Activated CD4-positive, alpha-beta memory T cell treated with anti-CD3 and anti-CD28 coated beads for 36 hours (primary cell): ENCODE measurements around the gene CAMTA1. TPM values are rescaled to one million over a fixed set of nuclear protein-coding genes. Genes with fewer than 3 reads are reported as not detected.

Experiments
- CTCF ChIA-PET: fragments of 350-600 bp; sonication (Branson Sonifier 250); formaldehyde crosslinking; loops from one replicate; lab custom pipeline; 2021; ENCODE audit warnings: antibody characterized with exemption, inconsistent platforms; lab: Charles Lee
- POLR2A ChIA-PET: fragments of 350-600 bp; sonication (Branson Sonifier 250); formaldehyde crosslinking; loops from one replicate; lab custom pipeline; 2021; ENCODE audit warnings: antibody characterized with exemption; lab: Charles Lee
- DNase-seq: peaks from one replicate; pipeline ENCODE4 v3.0.0-alpha.2; 2020
- H3K27ac Mint-ChIP-seq: one replicate; pipeline ENCODE4 v1.8.0; 2021; ENCODE audit warnings: mixed read lengths
- H3K27me3 Mint-ChIP-seq: one replicate; pipeline ENCODE4 v1.8.0; 2021; ENCODE audit warnings: mixed read lengths
- H3K36me3 Mint-ChIP-seq: one replicate; pipeline ENCODE4 v1.8.0; 2021; ENCODE audit warnings: mixed read lengths
- H3K4me1 Mint-ChIP-seq: one replicate; pipeline ENCODE4 v1.8.0; 2021; ENCODE audit warnings: low read depth, mixed read lengths
- H3K4me3 Mint-ChIP-seq: one replicate; pipeline ENCODE4 v1.8.0; 2021; ENCODE audit warnings: mild to moderate bottlenecking, mixed read lengths
- H3K9me3 Mint-ChIP-seq: one replicate; pipeline ENCODE4 v1.8.0; 2021; ENCODE audit warnings: mixed read lengths
- intact Hi-C: fragments of 100-400 bp; cut with micrococcal nuclease; formaldehyde crosslinking; loops from one replicate; pipeline ENCODE4 v1.15.1; 2023
- total RNA-seq, 2 experiments: library from RNA; stranded (reverse); gene quantifications; one replicate each; pipeline ENCODE4 v1.2.3, GENCODE V29; 2021

The CAMTA1 gene
- total RNA-seq, 2 experiments from 2014 or later: 64.7 to 68.9 TPM

DNA sequence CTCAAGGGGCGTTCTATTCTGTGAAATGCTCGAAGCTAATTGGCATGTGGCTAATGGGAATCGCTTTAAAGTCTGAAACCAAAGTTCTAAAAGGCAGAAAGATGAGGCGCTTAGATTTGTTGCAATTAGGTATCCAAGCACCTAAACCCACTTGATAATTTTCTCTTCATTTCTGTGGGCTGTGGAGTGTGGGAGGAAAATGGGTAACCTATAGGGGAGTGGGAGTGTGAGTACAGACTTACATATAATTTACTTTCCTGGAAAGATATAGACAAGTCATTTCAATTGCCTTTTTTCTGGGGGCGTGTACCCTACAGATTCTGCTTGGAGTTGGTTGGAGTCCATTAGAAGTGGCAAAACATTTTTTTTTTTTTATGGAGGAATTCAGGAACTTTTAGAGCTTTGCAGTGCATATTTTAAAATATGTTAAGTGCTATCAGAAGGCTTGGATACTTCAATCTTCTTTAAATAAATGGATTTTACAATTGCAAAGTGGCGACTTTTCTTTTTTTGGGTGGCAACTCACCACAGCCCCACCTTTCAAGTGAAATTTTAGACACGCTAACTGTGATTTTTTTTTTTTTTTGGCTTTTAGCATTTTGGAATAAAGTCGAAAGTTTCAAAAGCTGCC is 254.5 kb downstream of the CAMTA1 start:
- intact Hi-C loops: no loop called here
- DNase-seq: no peak
- ChIA-PET POLR2A (no interaction called here), CTCF (interaction anchor here (4.6 kb wide), 1 partner anchor 608 kb away, joined by 18 read pairs; no protein-coding TSS in a partner anchor)
- H3K27me3 Mint-ChIP-seq: peaks cover 1% of the 10 kb centered on the region
- H3K9me3 Mint-ChIP-seq: no peaks in the 10 kb centered on the region
- H3K4me3 Mint-ChIP-seq: no peak overlapping the region
- H3K4me1 Mint-ChIP-seq: no peaks in the 10 kb centered on the region
- no peaks in the 10 kb centered on the region for H3K36me3 Mint-ChIP-seq
- H3K27ac Mint-ChIP-seq: no peak overlapping the region

GRCh38 chr1:7040969-7041695 is 255.9 kb downstream of the CAMTA1 start:
- CTCF ChIA-PET: interaction anchor here (0.7 to 4.6 kb wide), 3 partner anchors 28 to 607 kb away, joined by 3 to 18 read pairs (median 3); no protein-coding TSS in a partner anchor
- intact Hi-C loops: no loop called here
- Mint-ChIP-seq H3K36me3 (no peaks in the 10 kb centered on the region), H3K9me3 (no peaks in the 10 kb centered on the region), H3K27me3 (peaks cover 1% of the 10 kb centered on the region), H3K4me1 (no peaks in the 10 kb centered on the region), H3K27ac (no peak overlapping the region), H3K4me3 (no peak overlapping the region)
- no peak for DNase-seq
- POLR2A ChIA-PET: no interaction called here

DNA sequence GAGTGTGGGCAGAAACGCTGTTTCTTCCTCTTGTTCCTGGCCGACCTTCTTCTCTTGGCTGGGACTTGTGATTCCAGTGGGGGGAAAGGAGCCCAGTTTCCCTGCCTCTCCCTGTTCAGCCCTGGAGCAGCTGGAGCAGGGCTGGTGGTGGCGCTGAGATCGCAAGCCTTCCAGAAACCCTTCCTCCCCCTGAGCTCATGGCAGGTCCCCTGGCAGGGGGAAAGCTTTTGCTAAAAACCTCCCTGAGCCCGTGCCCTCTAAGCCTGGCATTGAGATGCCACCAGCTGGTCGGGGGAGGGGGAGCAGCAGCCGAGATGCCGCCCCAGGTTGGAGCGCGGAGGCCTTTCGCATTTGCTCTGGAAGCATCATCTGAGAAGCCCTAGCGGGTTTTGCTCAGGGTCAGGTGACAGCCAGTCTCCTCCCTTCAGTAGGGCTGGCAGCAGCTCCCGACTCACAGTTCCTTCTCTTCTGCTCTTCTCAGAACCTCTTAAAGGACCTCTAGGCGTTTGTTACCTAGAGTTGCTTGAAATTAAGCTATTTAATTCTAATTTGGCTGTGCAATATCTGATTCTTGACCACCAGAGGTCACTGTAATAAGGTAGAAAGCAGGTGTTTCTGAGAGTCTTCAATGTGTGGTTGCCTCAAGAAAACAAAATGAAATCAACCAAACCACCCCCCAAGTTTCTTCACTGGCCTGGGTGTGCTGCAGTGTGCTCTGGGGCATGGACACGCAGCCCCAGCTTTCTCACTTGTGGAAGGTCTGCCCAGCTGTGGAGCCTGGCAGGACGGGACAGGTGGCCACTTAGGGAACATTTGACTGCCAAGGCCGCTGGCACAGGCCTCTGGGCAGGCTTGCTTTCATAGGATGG is 257.3 kb downstream of the CAMTA1 start:
- Mint-ChIP-seq H3K36me3 (no peaks in the 10 kb centered on the region), H3K27me3 (peaks cover 3% of the 10 kb centered on the region), H3K4me3 (no peak overlapping the region), H3K9me3 (no peaks in the 10 kb centered on the region), H3K27ac (no peak overlapping the region), H3K4me1 (no peaks in the 10 kb centered on the region)
- intact Hi-C loops: loop anchor here (2.0 kb wide), 1 partner anchor 176 kb away; no protein-coding TSS in a partner anchor
- no peak for DNase-seq
- ChIA-PET CTCF (interaction anchor here (0.5 to 4.6 kb wide), 13 partner anchors 11 to 605 kb away, joined by 3 to 18 read pairs (median 3); no protein-coding TSS in a partner anchor), POLR2A (no interaction called here)

- H3K36me3 Mint-ChIP-seq: no peaks in the 10 kb centered on the region
- no peak for DNase-seq
- peaks cover 6% of the 10 kb centered on the region for H3K27me3 Mint-ChIP-seq
- no peaks in the 10 kb centered on the region for H3K4me1 Mint-ChIP-seq
- intact Hi-C loops: loop anchor here (2.0 kb wide), 1 partner anchor 176 kb away; no protein-coding TSS in a partner anchor
- no peak overlapping the region for H3K27ac Mint-ChIP-seq
- H3K9me3 Mint-ChIP-seq: no peaks in the 10 kb centered on the region
- ChIA-PET CTCF (interaction anchor here (0.8 to 4.6 kb wide), 8 partner anchors 12 to 604 kb away, joined by 3 to 18 read pairs (median 4); no protein-coding TSS in a partner anchor), POLR2A (no interaction called here)
- no peak overlapping the region for H3K4me3 Mint-ChIP-seq
These were observed 257.9 kb downstream of the CAMTA1 start for GRCh38 chr1:7043191-7043549.

DNA sequence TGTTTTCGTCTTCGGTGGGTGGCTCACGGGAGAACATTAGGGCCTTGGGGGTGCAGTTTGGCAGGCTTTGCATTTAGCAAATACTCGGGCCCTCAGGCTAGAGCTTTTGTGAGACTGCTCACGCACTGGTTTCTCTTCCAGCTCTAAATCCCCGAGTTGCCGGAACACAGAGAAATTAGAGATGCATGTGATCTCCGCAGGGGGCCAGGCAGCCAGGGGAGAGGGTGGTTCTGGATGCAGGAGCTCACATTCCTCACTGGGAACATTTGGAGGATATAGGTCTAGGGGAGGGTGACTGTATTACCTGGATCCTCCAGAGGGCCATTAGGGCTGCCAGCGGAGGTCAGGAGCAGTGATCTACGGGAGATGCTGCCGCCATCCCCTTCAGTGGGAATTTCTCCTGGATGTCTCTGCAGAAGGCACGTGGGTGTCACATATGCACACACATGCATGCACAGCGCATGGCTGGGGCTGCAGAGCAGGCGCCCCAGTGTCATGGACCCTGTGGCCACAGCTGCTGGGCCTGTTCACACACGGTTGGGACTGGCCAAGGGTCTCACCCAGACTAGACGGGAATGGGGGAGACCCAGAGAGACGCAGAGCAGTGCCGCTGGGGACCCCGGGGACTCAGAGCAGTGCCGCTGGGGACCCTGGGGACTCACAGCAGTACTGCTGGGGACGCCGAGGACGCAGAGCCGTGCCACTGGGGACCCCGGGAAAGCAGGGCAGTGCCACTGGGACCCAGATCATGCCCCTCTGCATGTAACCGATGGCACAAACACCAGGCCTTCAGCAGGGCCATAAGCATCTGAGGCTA is 258.7 kb downstream of the CAMTA1 start:
- Mint-ChIP-seq H3K4me1 (no peaks in the 10 kb centered on the region), H3K27ac (no peak overlapping the region), H3K36me3 (no peaks in the 10 kb centered on the region), H3K9me3 (no peaks in the 10 kb centered on the region), H3K4me3 (no peak overlapping the region), H3K27me3 (peaks cover 6% of the 10 kb centered on the region)
- DNase-seq: no peak
- POLR2A ChIA-PET: no interaction called here
- CTCF ChIA-PET: interaction anchor here (0.9 to 1.3 kb wide), 2 partner anchors 11 to 164 kb away, joined by 4 read pairs; no protein-coding TSS in a partner anchor
- intact Hi-C loops: loop anchor here (2.0 kb wide), 1 partner anchor 175 kb away; no protein-coding TSS in a partner anchor

- peaks cover 6% of the 10 kb centered on the region for H3K27me3 Mint-ChIP-seq
- no peaks in the 10 kb centered on the region for H3K4me1 Mint-ChIP-seq
- H3K9me3 Mint-ChIP-seq: no peaks in the 10 kb centered on the region
- intact Hi-C loops: no loop called here
- DNase-seq: no peak
- POLR2A ChIA-PET: no interaction called here
- H3K36me3 Mint-ChIP-seq: no peaks in the 10 kb centered on the region
- no peak overlapping the region for H3K27ac Mint-ChIP-seq
- CTCF ChIA-PET: no interaction called here
- H3K4me3 Mint-ChIP-seq: no peak overlapping the region
These were observed 260.6 kb downstream of the CAMTA1 start for GRCh38 chr1:7045897-7046296.

DNA sequence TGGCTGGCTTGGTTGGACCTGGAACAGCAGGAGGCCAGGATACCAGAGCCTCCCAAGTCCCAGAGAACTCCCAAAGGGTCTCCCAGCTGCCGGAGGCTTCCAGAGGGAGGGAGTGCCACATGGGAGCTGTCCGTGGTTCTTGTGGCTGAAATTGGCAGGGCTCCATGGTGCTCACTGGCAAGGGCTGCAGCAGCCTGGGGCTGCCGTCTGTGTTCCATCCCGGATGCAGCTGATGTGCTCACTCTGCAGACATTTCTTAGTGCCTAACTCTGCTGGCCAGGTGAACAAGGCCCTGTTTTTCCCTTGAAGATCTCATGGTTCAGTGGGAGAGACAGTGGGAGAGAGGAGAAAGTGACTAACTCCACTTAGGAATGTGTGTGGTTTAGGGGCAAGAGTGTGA is 261.1 kb downstream of the CAMTA1 start:
- Mint-ChIP-seq H3K9me3 (no peaks in the 10 kb centered on the region), H3K4me3 (no peak overlapping the region), H3K36me3 (no peaks in the 10 kb centered on the region), H3K27me3 (peaks cover 6% of the 10 kb centered on the region), H3K27ac (no peak overlapping the region), H3K4me1 (no peaks in the 10 kb centered on the region)
- intact Hi-C loops: no loop called here
- DNase-seq: no peak
- ChIA-PET CTCF (interaction anchor here (2.0 kb wide), 1 partner anchor 24 kb away, joined by 5 read pairs; no protein-coding TSS in a partner anchor), POLR2A (no interaction called here)

GRCh38 chr1:7046891-7047290 is 261.6 kb downstream of the CAMTA1 start:
- Mint-ChIP-seq H3K27me3 (peaks cover 6% of the 10 kb centered on the region), H3K4me1 (no peaks in the 10 kb centered on the region), H3K36me3 (no peaks in the 10 kb centered on the region), H3K4me3 (no peak overlapping the region), H3K27ac (no peak overlapping the region), H3K9me3 (no peaks in the 10 kb centered on the region)
- no peak for DNase-seq
- POLR2A ChIA-PET: no interaction called here
- intact Hi-C loops: no loop called here
- CTCF ChIA-PET: interaction anchor here (2.0 kb wide), 1 partner anchor 24 kb away, joined by 5 read pairs; no protein-coding TSS in a partner anchor

GRCh38 chr1:7047866-7048265 is 262.6 kb downstream of the CAMTA1 start:
- H3K27me3 Mint-ChIP-seq: peaks cover 6% of the 10 kb centered on the region
- no peak overlapping the region for H3K4me3 Mint-ChIP-seq
- H3K36me3 Mint-ChIP-seq: no peaks in the 10 kb centered on the region
- H3K27ac Mint-ChIP-seq: no peak overlapping the region
- no peaks in the 10 kb centered on the region for H3K9me3 Mint-ChIP-seq
- ChIA-PET POLR2A (no interaction called here), CTCF (interaction anchor here (2.0 kb wide), 1 partner anchor 23 kb away, joined by 5 read pairs; no protein-coding TSS in a partner anchor)
- intact Hi-C loops: no loop called here
- DNase-seq: no peak
- no peaks in the 10 kb centered on the region for H3K4me1 Mint-ChIP-seq

GRCh38 chr1:7048395-7048794 is 263.1 kb downstream of the CAMTA1 start:
- no peak for DNase-seq
- H3K9me3 Mint-ChIP-seq: no peaks in the 10 kb centered on the region
- CTCF ChIA-PET: no interaction called here
- H3K36me3 Mint-ChIP-seq: no peaks in the 10 kb centered on the region
- POLR2A ChIA-PET: no interaction called here
- peaks cover 6% of the 10 kb centered on the region for H3K27me3 Mint-ChIP-seq
- no peak overlapping the region for H3K27ac Mint-ChIP-seq
- intact Hi-C loops: no loop called here
- no peak overlapping the region for H3K4me3 Mint-ChIP-seq
- H3K4me1 Mint-ChIP-seq: no peaks in the 10 kb centered on the region

- no peak overlapping the region for H3K4me3 Mint-ChIP-seq
- H3K9me3 Mint-ChIP-seq: no peaks in the 10 kb centered on the region
- H3K4me1 Mint-ChIP-seq: no peaks in the 10 kb centered on the region
- H3K27ac Mint-ChIP-seq: no peak overlapping the region
- ChIA-PET CTCF (no interaction called here), POLR2A (no interaction called here)
- DNase-seq: no peak
- no peaks in the 10 kb centered on the region for H3K36me3 Mint-ChIP-seq
- intact Hi-C loops: no loop called here
- peaks cover 5% of the 10 kb centered on the region for H3K27me3 Mint-ChIP-seq
These were observed 264.8 kb downstream of the CAMTA1 start for GRCh38 chr1:7049913-7050625.
